Tibial nerve (tissue), 4 donors: ENCODE data around the gene MME.

ENCODE experiments used
- CTCF ChIP-seq, 5 experiments: fragments of 200-600 bp in 3 of 5; fragments of 450-650 bp in 2 of 5; sonication (generic) in 3 of 5; IDR thresholded peaks; one replicate each; pipeline ENCODE4 v1.5.1; 2016 to 2019; ENCODE audit warnings: antibody characterized with exemption in 5 of 5, mild to moderate bottlenecking in 3 of 5, moderate library complexity in 2 of 5
- EP300 ChIP-seq, 2 donors: sonication (generic); formaldehyde crosslinking; IDR thresholded peaks; one replicate each; pipeline ENCODE4 v1.6.1; 2017; ENCODE audit warnings: antibody characterized with exemption in 2 of 2, mild to moderate bottlenecking in 1 of 2

GRCh38 chr3:155188031-155188430, 107.9 kb downstream of the MME start:
- TF ChIP-seq EP300 (IDR thresholded peaks at IDR 0.05): no peak
- no peak for TF ChIP-seq CTCF (IDR thresholded peaks at IDR 0.05)
